A549 (cell line): ENCODE results near the gene TMEM220.

Experiments
- CHD2 ChIP-seq: fragments of 150-350 bp; IDR thresholded peaks from 2 replicates; pipeline ENCODE4 v1.6.1; 2014; ENCODE audit warnings: low read length; ENCODE audit not compliant: partially characterized antibody
- KDM1A ChIP-seq: fragments of 200-600 bp; sonication (generic); IDR thresholded peaks from 2 replicates; pipeline ENCODE4 v1.6.1; 2016; ENCODE audit warnings: low read depth, mild to moderate bottlenecking
- POLR2AphosphoS2 ChIP-seq: conservative IDR thresholded peaks from 2 replicates; pipeline ENCODE4 v1.6.1; 2012; ENCODE audit warnings: low read length, improper control_type of control experiment, inconsistent platforms
- RCOR1 ChIP-seq: fragments of 150-350 bp; IDR thresholded peaks from 2 replicates; pipeline ENCODE4 v1.6.1; 2014; ENCODE audit warnings: antibody characterized with exemption, low read length, low read depth
- RFX5 ChIP-seq: fragments of 450-650 bp; IDR thresholded peaks from 2 replicates; pipeline ENCODE4 v1.7.1; 2014; ENCODE audit warnings: antibody characterized with exemption, mild to moderate bottlenecking, moderate library complexity
- TF ChIP-seq, protein P1 (sequence below): fragments of 200-600 bp; sonication (generic); IDR thresholded peaks from 2 replicates; pipeline ENCODE4 v1.6.1; 2016; ENCODE audit warnings: antibody characterized with exemption, mild to moderate bottlenecking, moderate library complexity
- TF ChIP-seq, protein P2 (sequence below): IDR thresholded peaks from 2 replicates; pipeline ENCODE4 v1.6.1; 2012

DNA sequence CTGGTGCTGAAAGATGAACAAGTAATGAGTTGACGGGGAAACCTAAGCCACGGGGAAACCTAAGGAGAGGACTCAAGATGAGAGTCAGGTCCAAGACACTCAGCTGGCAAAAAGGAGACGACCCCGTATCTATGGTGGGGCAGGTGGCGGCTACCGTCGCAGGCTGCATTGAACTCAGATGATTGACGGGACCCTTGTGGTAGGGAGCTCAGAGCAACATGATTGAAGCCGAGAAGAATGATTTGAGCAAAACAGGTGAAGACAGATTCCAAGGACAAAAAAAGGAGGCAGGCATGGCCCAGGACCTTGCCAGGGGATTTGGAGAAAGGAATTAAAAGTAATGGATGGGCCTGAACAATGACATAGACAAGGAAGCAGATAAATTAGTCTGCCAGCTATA lies 65.3 kb downstream of the TMEM220 start:
- TF ChIP-seq CHD2, result no peak
- TF ChIP-seq, protein P1, sequence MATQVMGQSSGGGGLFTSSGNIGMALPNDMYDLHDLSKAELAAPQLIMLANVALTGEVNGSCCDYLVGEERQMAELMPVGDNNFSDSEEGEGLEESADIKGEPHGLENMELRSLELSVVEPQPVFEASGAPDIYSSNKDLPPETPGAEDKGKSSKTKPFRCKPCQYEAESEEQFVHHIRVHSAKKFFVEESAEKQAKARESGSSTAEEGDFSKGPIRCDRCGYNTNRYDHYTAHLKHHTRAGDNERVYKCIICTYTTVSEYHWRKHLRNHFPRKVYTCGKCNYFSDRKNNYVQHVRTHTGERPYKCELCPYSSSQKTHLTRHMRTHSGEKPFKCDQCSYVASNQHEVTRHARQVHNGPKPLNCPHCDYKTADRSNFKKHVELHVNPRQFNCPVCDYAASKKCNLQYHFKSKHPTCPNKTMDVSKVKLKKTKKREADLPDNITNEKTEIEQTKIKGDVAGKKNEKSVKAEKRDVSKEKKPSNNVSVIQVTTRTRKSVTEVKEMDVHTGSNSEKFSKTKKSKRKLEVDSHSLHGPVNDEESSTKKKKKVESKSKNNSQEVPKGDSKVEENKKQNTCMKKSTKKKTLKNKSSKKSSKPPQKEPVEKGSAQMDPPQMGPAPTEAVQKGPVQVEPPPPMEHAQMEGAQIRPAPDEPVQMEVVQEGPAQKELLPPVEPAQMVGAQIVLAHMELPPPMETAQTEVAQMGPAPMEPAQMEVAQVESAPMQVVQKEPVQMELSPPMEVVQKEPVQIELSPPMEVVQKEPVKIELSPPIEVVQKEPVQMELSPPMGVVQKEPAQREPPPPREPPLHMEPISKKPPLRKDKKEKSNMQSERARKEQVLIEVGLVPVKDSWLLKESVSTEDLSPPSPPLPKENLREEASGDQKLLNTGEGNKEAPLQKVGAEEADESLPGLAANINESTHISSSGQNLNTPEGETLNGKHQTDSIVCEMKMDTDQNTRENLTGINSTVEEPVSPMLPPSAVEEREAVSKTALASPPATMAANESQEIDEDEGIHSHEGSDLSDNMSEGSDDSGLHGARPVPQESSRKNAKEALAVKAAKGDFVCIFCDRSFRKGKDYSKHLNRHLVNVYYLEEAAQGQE, result no peak
- TF ChIP-seq KDM1A, result no peak
- TF ChIP-seq, protein P2, sequence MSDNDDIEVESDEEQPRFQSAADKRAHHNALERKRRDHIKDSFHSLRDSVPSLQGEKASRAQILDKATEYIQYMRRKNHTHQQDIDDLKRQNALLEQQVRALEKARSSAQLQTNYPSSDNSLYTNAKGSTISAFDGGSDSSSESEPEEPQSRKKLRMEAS, result no peak
- TF ChIP-seq RCOR1, result no peak
- TF ChIP-seq POLR2AphosphoS2, result no peak
- no peak for TF ChIP-seq RFX5
